GM18870 (cell line): ENCODE results near the gene TSPOAP1.

ENCODE experiments used
- ATAC-seq: cut with Tn5 transposase; IDR thresholded peaks from one replicate; pipeline ENCODE4 v1.9.1; 2021; ENCODE audit warnings: moderate library complexity; ENCODE audit not compliant: unreplicated experiment

Gene TSPOAP1

GRCh38 chr17:58330997-58331814 lies 2.6 kb upstream of the TSPOAP1 start:
- ATAC-seq = no peak

GRCh38 chr17:58330538-58330996 lies 2.0 kb upstream of the TSPOAP1 start:
- ATAC-seq = no peak

DNA sequence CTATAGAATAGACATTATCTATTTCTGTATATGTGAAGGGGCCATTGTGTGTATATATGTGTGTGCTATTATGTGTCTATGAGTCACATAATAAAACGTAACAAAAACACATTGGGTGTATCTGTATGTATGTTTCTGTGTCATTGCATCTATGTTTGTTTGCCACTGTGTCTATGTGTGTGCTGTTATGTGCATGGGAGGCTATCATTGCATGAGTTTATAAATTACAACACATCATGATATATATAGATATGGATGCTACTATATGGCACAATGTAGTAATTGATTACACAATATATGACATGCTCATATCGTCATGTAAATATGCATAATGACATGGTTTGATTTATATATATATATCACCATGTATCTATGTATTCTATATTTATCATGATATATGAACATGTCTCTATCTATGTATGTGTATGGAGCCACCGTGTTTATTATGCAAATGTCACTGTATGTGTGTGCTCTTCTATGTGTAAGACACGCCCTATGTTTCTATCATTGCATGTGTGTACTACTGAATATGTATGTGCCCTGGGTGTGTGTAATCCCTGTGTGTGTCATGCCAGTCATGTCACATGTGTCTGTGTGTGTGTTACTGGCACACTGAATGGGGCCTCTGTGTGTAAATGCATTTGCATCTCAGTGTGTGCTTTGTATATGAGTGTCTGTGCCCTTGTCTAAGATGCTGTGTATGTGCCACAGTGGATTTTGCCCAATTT lies 1.4 kb upstream of the TSPOAP1 start:
- ATAC-seq = peak; percentile 30

- ATAC-seq = peak; percentile 41
Observed at GRCh38 chr17:58329035-58329809, 627 bp upstream of the TSPOAP1 start.

DNA sequence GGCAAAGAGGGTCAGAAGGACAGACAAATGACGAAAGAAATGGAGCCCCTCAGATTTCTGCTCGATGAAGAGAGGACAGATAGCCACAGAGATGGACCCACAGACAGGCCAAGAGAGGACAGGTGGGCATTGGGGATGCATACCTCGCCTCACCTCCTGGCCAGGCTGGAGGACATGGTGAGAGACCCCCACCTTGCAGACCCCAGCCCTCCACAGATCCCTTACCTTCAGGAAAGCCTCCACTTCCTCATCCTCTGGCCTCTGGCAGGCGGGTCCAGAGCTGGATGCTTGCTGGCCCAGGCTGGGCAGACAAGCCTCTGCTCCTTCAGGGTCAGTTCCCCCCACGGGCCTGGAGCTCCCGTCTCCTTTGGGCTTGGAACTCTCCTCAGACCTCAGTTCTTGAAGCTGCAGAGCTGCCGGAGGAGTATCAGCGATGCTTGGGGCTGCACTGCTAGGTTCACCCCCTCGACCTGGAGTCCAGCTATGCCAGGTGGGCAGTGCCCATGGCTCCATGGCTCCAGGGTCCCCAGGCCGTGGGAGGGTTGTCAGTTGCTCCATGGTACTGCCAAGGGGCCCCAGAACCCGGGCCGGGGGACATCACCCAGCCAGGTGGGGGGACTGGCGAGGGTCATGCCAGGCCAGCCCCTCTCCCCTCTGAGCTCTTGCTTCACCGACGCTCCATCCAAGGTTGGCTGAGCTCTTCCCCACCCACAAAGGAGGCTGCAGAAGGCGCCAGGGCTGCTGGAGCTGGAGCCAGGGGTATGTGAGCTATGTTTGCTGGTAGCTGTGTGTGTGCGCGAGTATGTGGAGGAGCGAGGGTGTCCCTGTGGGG lies 1.0 kb downstream of the TSPOAP1 start:
- ATAC-seq = no peak

- ATAC-seq = no peak
Observed at GRCh38 chr17:58326609-58327362, 1.8 kb downstream of the TSPOAP1 start.

GRCh38 chr17:58325976-58326468 lies 2.6 kb downstream of the TSPOAP1 start:
- ATAC-seq = no peak

- ATAC-seq = no peak
Observed at GRCh38 chr17:58325289-58325726, 3.3 kb downstream of the TSPOAP1 start.

DNA sequence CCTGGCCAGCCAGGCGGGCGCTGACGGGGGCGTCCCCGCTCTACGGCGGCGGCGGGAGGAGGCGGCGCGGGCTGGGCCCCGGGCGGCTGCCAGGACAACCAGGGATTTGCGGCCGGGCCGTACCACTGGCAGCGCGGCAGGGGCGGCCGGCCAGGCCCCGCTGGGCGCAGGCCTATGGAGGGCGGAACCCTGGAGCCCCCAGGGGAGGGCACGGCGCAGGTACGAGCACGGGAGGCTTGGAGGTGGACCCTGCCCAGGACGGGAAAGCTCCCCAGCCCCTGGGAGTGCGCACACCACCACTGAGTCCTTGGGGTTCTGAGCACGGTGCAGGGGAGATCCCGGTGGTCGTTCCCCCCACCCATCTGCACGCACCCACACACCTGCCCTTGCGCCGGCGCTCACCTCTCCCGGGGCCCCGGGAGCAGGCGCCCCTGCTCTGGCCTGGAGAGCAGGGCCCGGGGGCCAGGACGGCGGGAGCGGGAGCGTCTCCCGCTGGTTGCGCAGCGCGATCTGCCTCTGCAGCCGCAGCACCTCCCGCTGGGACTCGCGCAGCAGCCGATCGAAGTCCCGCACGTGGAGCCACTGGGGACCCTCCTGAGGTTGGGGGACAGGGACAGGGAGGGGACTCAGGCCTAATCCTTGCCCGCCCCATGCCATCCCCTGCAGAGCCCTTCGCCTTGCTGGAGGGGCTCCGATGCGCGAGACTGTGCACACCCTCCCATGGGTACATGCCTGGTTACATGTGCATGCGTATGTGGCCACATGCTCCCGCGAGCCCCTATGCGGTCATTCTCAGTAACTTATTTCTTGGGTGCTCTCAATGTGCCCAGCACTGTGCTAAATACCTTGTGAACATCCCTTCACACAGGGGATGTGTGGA lies 3.9 kb downstream of the TSPOAP1 start:
- ATAC-seq = no peak

DNA sequence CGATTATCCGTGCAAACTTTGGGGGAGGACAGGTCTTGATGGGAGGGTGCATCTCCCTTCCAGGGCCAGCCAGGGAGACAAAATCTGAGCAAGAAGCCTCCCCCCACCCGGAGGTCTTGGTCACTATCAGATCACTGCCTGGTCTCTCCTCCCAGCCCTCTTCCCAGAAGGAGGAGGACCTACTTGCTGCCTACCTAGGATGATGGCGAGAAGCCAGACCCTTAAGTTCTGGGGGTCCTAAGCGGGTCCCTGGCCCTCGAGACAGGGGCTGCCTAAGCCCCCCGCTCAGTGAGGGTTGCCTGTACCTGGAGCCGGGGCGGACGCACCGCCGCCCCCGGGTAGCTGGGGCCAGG lies 4.6 kb downstream of the TSPOAP1 start:
- no peak for ATAC-seq

DNA sequence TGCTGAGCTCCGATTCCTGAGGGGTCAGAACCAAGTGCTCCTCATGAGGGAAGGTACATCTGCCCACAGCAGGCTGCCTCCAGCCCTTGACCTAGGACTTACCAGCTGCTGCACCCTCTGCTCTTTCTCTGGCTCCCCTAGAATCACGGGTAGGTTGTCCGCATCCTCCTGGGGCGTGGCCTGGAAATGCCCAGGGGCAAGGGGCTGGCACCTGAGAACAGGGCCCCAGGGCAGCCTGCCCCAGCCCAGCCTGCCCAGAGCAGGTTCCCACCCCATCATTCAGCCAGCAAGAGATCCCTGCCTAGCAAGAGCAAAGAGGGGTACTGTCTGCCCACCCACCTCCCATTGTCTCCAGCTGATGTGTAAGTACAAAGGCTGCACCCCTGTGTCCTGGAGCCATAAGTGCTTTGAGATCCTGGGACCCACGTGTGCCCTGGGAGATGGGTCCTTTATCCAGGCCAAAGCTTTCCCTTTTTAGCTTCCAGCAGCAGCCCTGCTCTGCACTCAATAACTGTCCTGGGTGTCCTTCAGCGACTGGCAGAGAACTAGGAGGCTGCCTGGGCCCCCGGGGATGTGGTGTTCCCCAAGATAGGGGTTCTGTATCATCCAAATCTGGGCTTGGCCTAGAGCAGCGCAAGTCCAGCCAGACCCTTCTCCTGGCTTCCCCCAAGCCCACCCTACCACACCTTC lies 5.1 kb downstream of the TSPOAP1 start:
- ATAC-seq = no peak

GRCh38 chr17:58322581-58323185 lies 5.9 kb downstream of the TSPOAP1 start:
- no peak for ATAC-seq

DNA sequence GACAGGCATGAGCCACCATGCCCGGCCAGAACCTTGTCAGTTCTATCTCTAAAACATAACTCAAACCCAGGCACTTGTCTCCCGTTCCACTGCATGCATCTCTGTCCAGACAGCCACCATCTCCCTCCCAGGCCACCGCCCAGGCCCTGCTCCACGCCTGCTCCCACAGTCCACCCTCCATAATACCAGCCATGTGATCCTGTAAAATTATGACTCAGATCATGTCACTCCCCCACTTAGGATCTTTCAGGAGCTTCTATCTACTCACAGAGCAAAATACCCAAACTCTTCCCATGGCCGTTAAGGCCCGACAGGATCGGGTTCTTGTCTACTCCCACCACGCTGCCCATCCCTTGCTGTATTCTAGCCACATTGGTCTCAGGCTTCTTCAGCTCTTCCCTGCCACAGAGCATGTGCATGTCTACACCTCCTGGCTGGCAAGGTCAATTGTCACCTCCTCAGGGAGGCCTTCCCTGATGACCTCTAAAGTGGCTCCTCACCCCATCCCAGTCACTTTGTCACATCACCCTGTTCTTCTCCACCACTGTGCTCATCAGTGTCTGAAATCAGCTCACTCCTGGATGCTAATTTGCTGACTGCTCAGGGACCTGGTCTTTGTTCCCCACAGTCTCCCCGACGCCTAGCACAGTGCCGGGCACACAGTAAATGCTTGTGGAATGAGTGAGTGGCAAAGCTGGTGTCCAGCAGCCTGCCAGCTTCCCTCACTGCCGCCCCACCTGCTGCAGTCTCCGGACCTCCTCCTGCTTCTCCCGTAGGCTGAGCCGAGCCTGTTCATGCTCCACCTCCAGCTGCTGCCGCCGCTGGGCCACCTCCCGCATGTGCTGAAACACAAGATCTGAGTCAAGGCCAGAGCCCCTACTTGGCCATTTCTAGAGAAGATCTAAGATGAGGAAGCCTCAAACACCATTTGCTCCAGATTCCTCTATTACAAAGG lies 6.7 kb downstream of the TSPOAP1 start:
- no peak for ATAC-seq

GRCh38 chr17:58320570-58321323 lies 7.8 kb downstream of the TSPOAP1 start:
- no peak for ATAC-seq

DNA sequence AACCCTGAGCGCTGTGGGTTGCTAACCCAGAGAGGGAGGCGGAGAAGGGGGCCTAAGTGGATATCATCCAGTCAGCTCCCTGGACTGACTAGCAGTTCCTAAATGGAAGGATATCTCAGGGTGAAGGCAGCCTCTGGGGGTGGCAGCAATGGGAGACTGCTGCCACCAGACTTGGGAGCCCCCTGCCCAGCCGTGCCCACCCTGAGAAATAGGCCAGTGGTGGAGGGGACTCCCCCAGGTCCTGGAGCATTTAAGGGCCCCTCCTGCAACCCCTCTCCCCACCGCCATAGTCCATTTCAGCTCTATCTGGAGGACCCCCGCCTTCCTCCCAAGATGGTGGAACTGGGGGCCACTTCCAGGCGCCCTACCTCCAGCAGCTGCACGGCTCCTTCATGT lies 8.4 kb downstream of the TSPOAP1 start:
- no peak for ATAC-seq
